HEK293 (cell line): ENCODE results near the gene PHACTR2.

Experiments used
- CTCF ChIA-PET: fragments of 350-600 bp; formaldehyde crosslinking; extraction: SDS; loops from one replicate; lab custom pipeline; 2021; ENCODE audit warnings: antibody characterized with exemption; lab: Yijun Ruan, JAX
- POLR2A ChIA-PET: fragments of 300-600 bp; formaldehyde crosslinking; extraction: SDS; loops from one replicate; lab custom pipeline; 2020; ENCODE audit warnings: antibody characterized with exemption, inconsistent platforms; lab: Yijun Ruan, JAX
- H3K27ac ChIP-seq: fragments of 200-500 bp; sonication (Bioruptor generic); 2 replicates; pipeline ENCODE4 v1.5.1; 2014; ENCODE audit warnings: low read depth, low read length, control low read depth, inconsistent platforms; ENCODE audit errors: extremely low read depth
- H3K36me3 ChIP-seq, 2 experiments: fragments of 200-500 bp in 1 of 2; sonication (Bioruptor generic) in 1 of 2; 1 replicate in 1 of 2; 2 replicates in 1 of 2; pipeline ENCODE4 v1.5.1; 2014 to 2017; ENCODE audit warnings: inconsistent platforms in 2 of 2, low read length in 2 of 2; ENCODE audit not compliant: control insufficient read depth in 2 of 2, insufficient read depth in 1 of 2
- H3K4me1 ChIP-seq: fragments of 200-500 bp; sonication (Bioruptor generic); 2 replicates; pipeline ENCODE4 v1.5.1; 2014; ENCODE audit warnings: mild to moderate bottlenecking, low read length, inconsistent platforms; ENCODE audit not compliant: control insufficient read depth, insufficient read depth
- H3K4me3 ChIP-seq: 2 replicates; pipeline ENCODE4 v1.5.1; 2011; ENCODE audit warnings: low read depth, mild to moderate bottlenecking, control low read depth, low read length, moderate library complexity
- H3K9me3 ChIP-seq: fragments of 200-500 bp; sonication (Bioruptor generic); 2 replicates; pipeline ENCODE4 v1.5.1; 2014; ENCODE audit warnings: low read depth, low read length, inconsistent platforms; ENCODE audit not compliant: control insufficient read depth, insufficient read depth
- GFI1B ChIP-seq: fragments of 450-650 bp; formaldehyde crosslinking; IDR thresholded peaks from 2 replicates; pipeline ENCODE4 v1.5.1; 2016; ENCODE audit warnings: missing biosample characterization, missing genetic modification characterization
- GLIS2 ChIP-seq: fragments of 450-650 bp; formaldehyde crosslinking; IDR thresholded peaks from 2 replicates; pipeline ENCODE4 v1.5.1; 2016; ENCODE audit warnings: missing biosample characterization, missing genetic modification characterization
- SP3 ChIP-seq: fragments of 450-650 bp; formaldehyde crosslinking; IDR thresholded peaks from 2 replicates; pipeline ENCODE4 v1.5.1; 2016; ENCODE audit warnings: missing biosample characterization, missing genetic modification characterization
- SP7 ChIP-seq: fragments of 450-650 bp; formaldehyde crosslinking; IDR thresholded peaks from 2 replicates; pipeline ENCODE4 v1.5.1; 2016; ENCODE audit warnings: missing biosample characterization, missing genetic modification characterization
- ZBTB1 ChIP-seq: fragments of 450-650 bp; formaldehyde crosslinking; IDR thresholded peaks from 2 replicates; pipeline ENCODE4 v1.5.1; 2016; ENCODE audit warnings: missing biosample characterization, missing genetic modification characterization
- ZIC2 ChIP-seq: fragments of 450-650 bp; formaldehyde crosslinking; IDR thresholded peaks from 2 replicates; pipeline ENCODE4 v1.5.1; 2016; ENCODE audit warnings: missing biosample characterization, missing genetic modification characterization
- ZNF266 ChIP-seq: fragments of 450-650 bp; formaldehyde crosslinking; IDR thresholded peaks from 2 replicates; pipeline ENCODE4 v1.5.1; 2016; ENCODE audit warnings: missing biosample characterization, missing genetic modification characterization, low read depth
- ZNF350 ChIP-seq: fragments of 450-650 bp; formaldehyde crosslinking; IDR thresholded peaks from 2 replicates; pipeline ENCODE4 v1.5.0; 2017; ENCODE audit warnings: missing biosample characterization, mild to moderate bottlenecking, missing genetic modification characterization
- ZNF394 ChIP-seq: fragments of 450-650 bp; formaldehyde crosslinking; IDR thresholded peaks from 2 replicates; pipeline ENCODE4 v1.5.1; 2016; ENCODE audit warnings: missing biosample characterization, missing genetic modification characterization, mild to moderate bottlenecking, moderate library complexity, borderline replicate concordance
- ZNF596 ChIP-seq: fragments of 450-650 bp; IDR thresholded peaks from 2 replicates; pipeline ENCODE4 v1.5.0; 2018; ENCODE audit warnings: missing biosample characterization, mild to moderate bottlenecking, missing genetic modification characterization, moderate library complexity
- ZNF777 ChIP-seq: fragments of 450-650 bp; formaldehyde crosslinking; IDR thresholded peaks from 2 replicates; pipeline ENCODE4 v1.5.1; 2017; ENCODE audit warnings: missing biosample characterization, missing genetic modification characterization, borderline replicate concordance
- TF ChIP-seq, protein P1 (sequence below): fragments of 450-650 bp; formaldehyde crosslinking; IDR thresholded peaks from 2 replicates; pipeline ENCODE4 v1.5.1; 2016; ENCODE audit warnings: missing biosample characterization, missing genetic modification characterization
- TF ChIP-seq, protein P2 (sequence below): fragments of 450-650 bp; formaldehyde crosslinking; IDR thresholded peaks from 2 replicates; pipeline ENCODE4 v1.5.0; 2017; ENCODE audit warnings: missing biosample characterization, missing genetic modification characterization, borderline replicate concordance
- TF ChIP-seq, protein P3 (sequence below): fragments of 450-650 bp; formaldehyde crosslinking; conservative IDR thresholded peaks from 2 replicates; pipeline ENCODE4 v1.5.1; 2016; ENCODE audit warnings: low read depth, missing biosample characterization, missing genetic modification characterization

The PHACTR2 gene

DNA sequence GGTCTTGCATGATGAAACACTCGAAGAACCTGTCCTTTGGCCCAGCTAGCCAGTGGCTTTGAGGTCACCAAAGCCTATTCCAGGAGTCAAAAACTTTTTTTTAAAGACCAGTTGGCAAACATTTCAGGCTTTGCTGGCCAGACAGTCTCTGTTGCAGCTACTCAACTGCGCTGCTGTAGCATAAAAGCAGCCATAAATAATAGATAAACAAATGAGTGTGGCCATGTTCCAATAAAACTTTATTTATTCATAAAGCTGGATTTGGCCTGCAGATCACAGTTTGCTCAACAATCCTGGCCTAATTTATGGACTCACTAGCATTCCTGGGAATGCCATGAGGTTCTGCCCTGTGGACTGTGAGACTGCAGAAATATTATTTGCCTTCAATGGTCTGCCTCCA lies 96.6 kb downstream of the PHACTR2 start:
- no peaks in the 10 kb centered on the region for H3K9me3 ChIP-seq
- no peaks in the 10 kb centered on the region for H3K4me1 ChIP-seq
- peaks cover 4 to 32% of the 10 kb centered on the region in 2 experiments; a peak in 1 of 3 replicates for H3K36me3 ChIP-seq
- ChIA-PET CTCF (interaction anchor here (0.6 kb wide), 1 partner anchor 207 kb away, joined by 3 read pairs; no protein-coding TSS in a partner anchor), POLR2A (no interaction called here)
- H3K4me3 ChIP-seq = no peak overlapping the region
- H3K27ac ChIP-seq = no peak overlapping the region
- TF ChIP-seq ZNF394 (tag by site-specific recombination) (no peak), GFI1B (tag by site-specific recombination) (no peak), ZBTB1 (tag by site-specific recombination) (no peak)

DNA sequence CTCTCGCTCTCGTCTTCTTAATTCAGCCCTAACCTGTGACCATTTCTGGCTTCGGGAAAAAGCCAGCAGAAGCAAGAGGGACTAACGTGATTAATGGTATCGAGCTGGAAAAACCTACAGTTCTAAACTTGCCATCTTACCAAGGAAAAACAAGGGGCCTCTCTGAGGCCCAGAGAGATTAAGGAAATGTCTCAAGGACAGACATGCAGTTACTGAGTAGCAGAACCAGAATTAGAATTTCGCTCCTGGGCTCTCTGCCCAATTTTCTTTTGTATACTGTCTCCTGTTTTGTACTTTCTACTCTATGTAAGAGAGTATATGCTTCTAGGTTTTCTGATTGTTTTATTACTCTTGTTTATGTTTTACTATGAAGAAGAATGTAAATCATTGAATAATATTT lies 97.6 kb downstream of the PHACTR2 start:
- no peak overlapping the region for H3K27ac ChIP-seq
- CTCF ChIA-PET = interaction anchor here (0.6 kb wide), 1 partner anchor 323 kb away, joined by 3 read pairs; no protein-coding TSS in a partner anchor
- TF ChIP-seq ZIC2 (tag by site-specific recombination) (no peak), ZNF777 (tag by site-specific recombination) (no peak)
- TF ChIP-seq, all 188 proteins: peak for 0

DNA sequence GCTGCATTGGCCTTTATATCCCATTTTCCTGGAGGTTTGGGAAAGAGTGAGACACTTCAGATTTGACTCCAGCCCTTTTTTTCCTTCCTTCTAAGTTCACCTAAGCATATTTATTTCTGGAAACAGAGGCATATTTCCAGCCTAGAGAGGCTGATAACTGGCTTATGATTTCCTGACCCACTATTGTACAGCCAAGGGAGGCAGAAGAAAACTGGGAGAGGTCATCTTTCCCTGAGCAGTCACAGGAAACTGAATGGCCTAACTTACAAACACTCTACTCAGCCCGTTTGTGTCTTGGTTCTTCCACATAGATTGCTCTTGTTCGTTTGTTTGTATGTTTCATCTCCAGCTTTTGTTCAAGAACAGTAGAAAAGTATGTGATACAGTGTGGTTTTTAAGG lies 101.2 kb downstream of the PHACTR2 start:
- POLR2A ChIA-PET = no interaction called here
- H3K36me3 ChIP-seq = peaks cover 4 to 31% of the 10 kb centered on the region in 2 experiments; a peak in 2 of 3 replicates

More for the DNA sequence above, 97.6 kb downstream of the PHACTR2 start:
- Histone ChIP-seq H3K4me3 (no peak overlapping the region), H3K4me1 (no peaks in the 10 kb centered on the region), H3K9me3 (no peaks in the 10 kb centered on the region), H3K36me3 (peaks cover 4 to 32% of the 10 kb centered on the region in 2 experiments; a peak in 1 of 3 replicates)
- POLR2A ChIA-PET = no interaction called here

More for the DNA sequence above, 101.2 kb downstream of the PHACTR2 start:
- Histone ChIP-seq H3K4me1 (no peaks in the 10 kb centered on the region), H3K9me3 (no peaks in the 10 kb centered on the region), H3K4me3 (no peak overlapping the region), H3K27ac (no peak overlapping the region)
- CTCF ChIA-PET = interaction anchor here (0.7 kb wide), 1 partner anchor 424 kb away, joined by 3 read pairs; no protein-coding TSS in a partner anchor
- TF ChIP-seq ZNF266 (tag by site-specific recombination) (no peak), ZNF350 (tag by site-specific recombination) (no peak), GLIS2 (tag by site-specific recombination) (no peak), SP7 (no peak), SP3 (tag by site-specific recombination) (no peak), ZNF596 (tag by site-specific recombination) (no peak)
- TF ChIP-seq, protein P1, sequence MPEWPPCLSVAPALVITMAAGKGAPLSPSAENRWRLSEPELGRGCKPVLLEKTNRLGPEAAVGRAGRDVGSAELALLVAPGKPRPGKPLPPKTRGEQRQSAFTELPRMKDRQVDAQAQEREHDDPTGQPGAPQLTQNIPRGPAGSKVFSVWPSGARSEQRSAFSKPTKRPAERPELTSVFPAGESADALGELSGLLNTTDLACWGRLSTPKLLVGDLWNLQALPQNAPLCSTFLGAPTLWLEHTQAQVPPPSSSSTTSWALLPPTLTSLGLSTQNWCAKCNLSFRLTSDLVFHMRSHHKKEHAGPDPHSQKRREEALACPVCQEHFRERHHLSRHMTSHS (tag by site-specific recombination) = no peak
- TF ChIP-seq, protein P2, sequence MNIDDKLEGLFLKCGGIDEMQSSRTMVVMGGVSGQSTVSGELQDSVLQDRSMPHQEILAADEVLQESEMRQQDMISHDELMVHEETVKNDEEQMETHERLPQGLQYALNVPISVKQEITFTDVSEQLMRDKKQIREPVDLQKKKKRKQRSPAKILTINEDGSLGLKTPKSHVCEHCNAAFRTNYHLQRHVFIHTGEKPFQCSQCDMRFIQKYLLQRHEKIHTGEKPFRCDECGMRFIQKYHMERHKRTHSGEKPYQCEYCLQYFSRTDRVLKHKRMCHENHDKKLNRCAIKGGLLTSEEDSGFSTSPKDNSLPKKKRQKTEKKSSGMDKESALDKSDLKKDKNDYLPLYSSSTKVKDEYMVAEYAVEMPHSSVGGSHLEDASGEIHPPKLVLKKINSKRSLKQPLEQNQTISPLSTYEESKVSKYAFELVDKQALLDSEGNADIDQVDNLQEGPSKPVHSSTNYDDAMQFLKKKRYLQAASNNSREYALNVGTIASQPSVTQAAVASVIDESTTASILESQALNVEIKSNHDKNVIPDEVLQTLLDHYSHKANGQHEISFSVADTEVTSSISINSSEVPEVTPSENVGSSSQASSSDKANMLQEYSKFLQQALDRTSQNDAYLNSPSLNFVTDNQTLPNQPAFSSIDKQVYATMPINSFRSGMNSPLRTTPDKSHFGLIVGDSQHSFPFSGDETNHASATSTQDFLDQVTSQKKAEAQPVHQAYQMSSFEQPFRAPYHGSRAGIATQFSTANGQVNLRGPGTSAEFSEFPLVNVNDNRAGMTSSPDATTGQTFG (tag by site-specific recombination) = no peak
- TF ChIP-seq, protein P3, sequence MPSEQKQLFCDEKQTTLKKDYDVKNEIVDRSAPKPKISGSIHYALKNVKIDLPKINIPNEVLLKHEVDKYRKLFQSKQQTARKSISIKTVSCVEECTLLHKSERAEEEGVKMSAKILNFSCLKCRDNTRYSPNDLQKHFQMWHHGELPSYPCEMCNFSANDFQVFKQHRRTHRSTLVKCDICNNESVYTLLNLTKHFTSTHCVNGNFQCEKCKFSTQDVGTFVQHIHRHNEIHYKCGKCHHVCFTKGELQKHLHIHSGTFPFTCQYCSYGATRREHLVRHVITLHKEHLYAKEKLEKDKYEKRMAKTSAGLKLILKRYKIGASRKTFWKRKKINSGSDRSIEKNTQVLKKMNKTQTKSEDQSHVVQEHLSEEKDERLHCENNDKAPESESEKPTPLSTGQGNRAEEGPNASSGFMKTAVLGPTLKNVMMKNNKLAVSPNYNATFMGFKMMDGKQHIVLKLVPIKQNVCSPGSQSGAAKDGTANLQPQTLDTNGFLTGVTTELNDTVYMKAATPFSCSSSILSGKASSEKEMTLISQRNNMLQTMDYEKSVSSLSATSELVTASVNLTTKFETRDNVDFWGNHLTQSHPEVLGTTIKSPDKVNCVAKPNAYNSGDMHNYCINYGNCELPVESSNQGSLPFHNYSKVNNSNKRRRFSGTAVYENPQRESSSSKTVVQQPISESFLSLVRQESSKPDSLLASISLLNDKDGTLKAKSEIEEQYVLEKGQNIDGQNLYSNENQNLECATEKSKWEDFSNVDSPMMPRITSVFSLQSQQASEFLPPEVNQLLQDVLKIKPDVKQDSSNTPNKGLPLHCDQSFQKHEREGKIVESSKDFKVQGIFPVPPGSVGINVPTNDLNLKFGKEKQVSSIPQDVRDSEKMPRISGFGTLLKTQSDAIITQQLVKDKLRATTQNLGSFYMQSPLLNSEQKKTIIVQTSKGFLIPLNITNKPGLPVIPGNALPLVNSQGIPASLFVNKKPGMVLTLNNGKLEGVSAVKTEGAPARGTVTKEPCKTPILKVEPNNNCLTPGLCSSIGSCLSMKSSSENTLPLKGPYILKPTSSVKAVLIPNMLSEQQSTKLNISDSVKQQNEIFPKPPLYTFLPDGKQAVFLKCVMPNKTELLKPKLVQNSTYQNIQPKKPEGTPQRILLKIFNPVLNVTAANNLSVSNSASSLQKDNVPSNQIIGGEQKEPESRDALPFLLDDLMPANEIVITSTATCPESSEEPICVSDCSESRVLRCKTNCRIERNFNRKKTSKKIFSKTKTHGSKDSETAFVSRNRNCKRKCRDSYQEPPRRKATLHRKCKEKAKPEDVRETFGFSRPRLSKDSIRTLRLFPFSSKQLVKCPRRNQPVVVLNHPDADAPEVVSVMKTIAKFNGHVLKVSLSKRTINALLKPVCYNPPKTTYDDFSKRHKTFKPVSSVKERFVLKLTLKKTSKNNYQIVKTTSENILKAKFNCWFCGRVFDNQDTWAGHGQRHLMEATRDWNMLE = no peak
